ENCODE data around the gene ZMIZ1. TPM values are rescaled to one million over a fixed set of nuclear protein-coding genes. Genes with fewer than 3 reads are reported as not detected.

The ZMIZ1 gene
- polyA plus RNA-seq, 1 donor from 2014 or later: 26.8 TPM

- no peak overlapping the region for H2AFZ ChIP-seq (ENCODE audit: low read depth, low read length)
- H4K20me1 ChIP-seq (ENCODE audit: insufficient read depth): peaks cover 24% of the 10 kb centered on the region
- TF ChIP-seq EP300 (conservative IDR thresholded peaks at IDR 0.05; ENCODE audit: poor library complexity, severe bottlenecking): no peak
- no peak for TF ChIP-seq TAF1 (IDR thresholded peaks at IDR 0.05; ENCODE audit: low read depth)
- TF ChIP-seq MXI1 (conservative IDR thresholded peaks at IDR 0.05; ENCODE audit: poor library complexity, severe bottlenecking): no peak
- TF ChIP-seq RAD21 (conservative IDR thresholded peaks at IDR 0.05): no peak
- no peak for TF ChIP-seq EZH2 (IDR thresholded peaks at IDR 0.05; ENCODE audit: borderline replicate concordance, insufficient read depth, low read length, poor library complexity, severe bottlenecking)
- TF ChIP-seq POLR2AphosphoS5 (IDR thresholded peaks at IDR 0.05): no peak
- no peak for TF ChIP-seq SMC3 (conservative IDR thresholded peaks at IDR 0.05; ENCODE audit: poor library complexity)
- TF ChIP-seq REST (IDR thresholded peaks at IDR 0.05; ENCODE audit: borderline replicate concordance): no peak
- TF ChIP-seq CTCF (IDR thresholded peaks at IDR 0.05; ENCODE audit: poor library complexity, severe bottlenecking): no peak
- no peaks in the 10 kb centered on the region for H3K27me3 ChIP-seq (ENCODE audit: insufficient read depth, low read depth, low read length)
- no peaks in the 10 kb centered on the region for H3K36me3 ChIP-seq (ENCODE audit: insufficient read depth, low read length)
- H3K27ac ChIP-seq (ENCODE audit: low read length): peak overlapping the region; percentile 87
- H3K4me3 ChIP-seq (ENCODE audit: low read length): peak overlapping the region; percentile 35
- H3K9me2 ChIP-seq (ENCODE audit: insufficient read depth, low read length): no peaks in the 10 kb centered on the region
- no peaks in the 10 kb centered on the region for H3K9me3 ChIP-seq (ENCODE audit: low read length)
- H3K9ac ChIP-seq (ENCODE audit: low read length): peak overlapping the region; percentile 42
- peaks cover 91% of the 10 kb centered on the region for H3K79me2 ChIP-seq (replicated peaks; ENCODE audit: insufficient read depth, low read length)
- H3K4me2 ChIP-seq (ENCODE audit: low read length): no peak overlapping the region
- no peaks in the 10 kb centered on the region for H3F3A ChIP-seq (ENCODE audit: insufficient read depth, low read length, poor library complexity, severe bottlenecking)
Observed at GRCh38 chr10:79088613-79089355, 20.0 kb downstream of the ZMIZ1 start.

GRCh38 chr10:79089632-79090031 is 20.9 kb downstream of the ZMIZ1 start:
- H3K79me2 ChIP-seq (replicated peaks; ENCODE audit: insufficient read depth, low read length): peaks cover 93% of the 10 kb centered on the region
- H4K20me1 ChIP-seq (ENCODE audit: insufficient read depth): peaks cover 22% of the 10 kb centered on the region
- H3K4me3 ChIP-seq (ENCODE audit: low read length): peak overlapping the region; percentile 43
- H3F3A ChIP-seq (ENCODE audit: insufficient read depth, low read length, poor library complexity, severe bottlenecking): no peaks in the 10 kb centered on the region
- H3K27me3 ChIP-seq (ENCODE audit: insufficient read depth, low read depth, low read length): no peaks in the 10 kb centered on the region
- TF ChIP-seq TAF1 (IDR thresholded peaks at IDR 0.05; ENCODE audit: low read depth): no peak
- peak; percentile 87 for TF ChIP-seq EP300 (conservative IDR thresholded peaks at IDR 0.05; ENCODE audit: poor library complexity, severe bottlenecking)
- H3K9ac ChIP-seq (ENCODE audit: low read length): peak overlapping the region; percentile 42
- peak overlapping the region; percentile 87 for H3K27ac ChIP-seq (ENCODE audit: low read length)
- H3K4me2 ChIP-seq (ENCODE audit: low read length): no peak overlapping the region
- no peaks in the 10 kb centered on the region for H3K36me3 ChIP-seq (ENCODE audit: insufficient read depth, low read length)
- H2AFZ ChIP-seq (ENCODE audit: low read depth, low read length): no peak overlapping the region
- no peaks in the 10 kb centered on the region for H3K9me3 ChIP-seq (ENCODE audit: low read length)
- H3K9me2 ChIP-seq (ENCODE audit: insufficient read depth, low read length): no peaks in the 10 kb centered on the region
